ENCODE results near the gene JAKMIP1.

- TF ChIP-seq, protein P1, sequence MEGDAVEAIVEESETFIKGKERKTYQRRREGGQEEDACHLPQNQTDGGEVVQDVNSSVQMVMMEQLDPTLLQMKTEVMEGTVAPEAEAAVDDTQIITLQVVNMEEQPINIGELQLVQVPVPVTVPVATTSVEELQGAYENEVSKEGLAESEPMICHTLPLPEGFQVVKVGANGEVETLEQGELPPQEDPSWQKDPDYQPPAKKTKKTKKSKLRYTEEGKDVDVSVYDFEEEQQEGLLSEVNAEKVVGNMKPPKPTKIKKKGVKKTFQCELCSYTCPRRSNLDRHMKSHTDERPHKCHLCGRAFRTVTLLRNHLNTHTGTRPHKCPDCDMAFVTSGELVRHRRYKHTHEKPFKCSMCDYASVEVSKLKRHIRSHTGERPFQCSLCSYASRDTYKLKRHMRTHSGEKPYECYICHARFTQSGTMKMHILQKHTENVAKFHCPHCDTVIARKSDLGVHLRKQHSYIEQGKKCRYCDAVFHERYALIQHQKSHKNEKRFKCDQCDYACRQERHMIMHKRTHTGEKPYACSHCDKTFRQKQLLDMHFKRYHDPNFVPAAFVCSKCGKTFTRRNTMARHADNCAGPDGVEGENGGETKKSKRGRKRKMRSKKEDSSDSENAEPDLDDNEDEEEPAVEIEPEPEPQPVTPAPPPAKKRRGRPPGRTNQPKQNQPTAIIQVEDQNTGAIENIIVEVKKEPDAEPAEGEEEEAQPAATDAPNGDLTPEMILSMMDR (IDR thresholded peaks at IDR 0.05; ENCODE audit: low read length): no peak
- TF ChIP-seq EZH2 (optimal IDR thresholded peaks at IDR 0.05; ENCODE audit: low read depth, low read length): no peak
Observed at GRCh38 chr4:6088950-6089349, 111.4 kb downstream of the JAKMIP1 start.

Data from MM.1S (cell line).